Loucy (cell line): ENCODE results near the gene GLYATL2.

Source experiments
- H2AFZ ChIP-seq: fragments of 200-600 bp; sonication (generic); 2 replicates; pipeline ENCODE4 v1.6.0; 2016; ENCODE audit warnings: antibody characterized with exemption, mild to moderate bottlenecking, low read length, moderate library complexity
- H3F3A ChIP-seq: fragments of 200-600 bp; 2 replicates; pipeline ENCODE4 v1.6.0; 2016; ENCODE audit warnings: antibody characterized with exemption, low read depth, mild to moderate bottlenecking
- H3K27me3 ChIP-seq: fragments of 200-600 bp; sonication (generic); 2 replicates; pipeline ENCODE4 v1.6.1; 2014; ENCODE audit warnings: low read length, mild to moderate bottlenecking; ENCODE audit not compliant: insufficient read depth, poor library complexity, severe bottlenecking
- H3K36me3 ChIP-seq: fragments of 200-600 bp; sonication (generic); 2 replicates; pipeline ENCODE4 v1.6.1; 2016; ENCODE audit warnings: low read length; ENCODE audit not compliant: insufficient read depth
- H3K4me1 ChIP-seq: fragments of 200-600 bp; sonication (generic); 2 replicates; pipeline ENCODE4 v1.5.1; 2014; ENCODE audit warnings: low read length, mild to moderate bottlenecking; ENCODE audit not compliant: insufficient read depth, poor library complexity, severe bottlenecking
- H3K4me2 ChIP-seq: fragments of 200-600 bp; sonication (generic); 2 replicates; pipeline ENCODE4 v1.6.0; 2014; ENCODE audit warnings: antibody characterized with exemption, low read length, low read depth, mild to moderate bottlenecking; ENCODE audit not compliant: poor library complexity, severe bottlenecking
- H3K4me3 ChIP-seq: fragments of 200-600 bp; sonication (generic); 2 replicates; pipeline ENCODE4 v1.5.1; 2014; ENCODE audit warnings: low read length, mild to moderate bottlenecking, mixed read lengths; ENCODE audit not compliant: poor library complexity, severe bottlenecking
- H3K79me2 ChIP-seq: fragments of 200-600 bp; sonication (generic); 2 replicates; pipeline ENCODE4 v1.6.1; 2014; ENCODE audit warnings: low read length; ENCODE audit not compliant: insufficient read depth
- H3K9ac ChIP-seq: fragments of 200-600 bp; sonication (generic); 2 replicates; pipeline ENCODE4 v1.6.0; 2014; ENCODE audit warnings: mild to moderate bottlenecking, low read depth, low read length, moderate library complexity; ENCODE audit not compliant: poor library complexity, severe bottlenecking
- H3K9me2 ChIP-seq: fragments of 200-600 bp; sonication (generic); replicated peaks from 2 replicates; pipeline ENCODE4 v1.6.1; 2016; ENCODE audit warnings: low read depth, low read length, mixed read lengths
- H3K9me3 ChIP-seq: fragments of 200-600 bp; sonication (generic); 2 replicates; pipeline ENCODE4 v1.6.1; 2014; ENCODE audit warnings: mild to moderate bottlenecking, antibody characterized with exemption, low read length, low read depth; ENCODE audit not compliant: insufficient read depth
- H4K20me1 ChIP-seq: fragments of 200-600 bp; sonication (generic); 2 replicates; pipeline ENCODE4 v1.6.0; 2014; ENCODE audit warnings: antibody characterized with exemption, low read length, mild to moderate bottlenecking; ENCODE audit not compliant: insufficient read depth, poor library complexity, severe bottlenecking
- EZH2phosphoT487 ChIP-seq: fragments of 200-600 bp; IDR thresholded peaks from 2 replicates; pipeline ENCODE4 v1.6.1; 2018; ENCODE audit warnings: antibody characterized with exemption, mild to moderate bottlenecking, moderate library complexity, borderline replicate concordance
- TF ChIP-seq, protein P1 (sequence below): fragments of 200-600 bp; sonication (generic); conservative IDR thresholded peaks from 2 replicates; pipeline ENCODE4 v1.5.1; 2014; ENCODE audit warnings: mild to moderate bottlenecking, antibody characterized with exemption, low read length

Gene GLYATL2

DNA sequence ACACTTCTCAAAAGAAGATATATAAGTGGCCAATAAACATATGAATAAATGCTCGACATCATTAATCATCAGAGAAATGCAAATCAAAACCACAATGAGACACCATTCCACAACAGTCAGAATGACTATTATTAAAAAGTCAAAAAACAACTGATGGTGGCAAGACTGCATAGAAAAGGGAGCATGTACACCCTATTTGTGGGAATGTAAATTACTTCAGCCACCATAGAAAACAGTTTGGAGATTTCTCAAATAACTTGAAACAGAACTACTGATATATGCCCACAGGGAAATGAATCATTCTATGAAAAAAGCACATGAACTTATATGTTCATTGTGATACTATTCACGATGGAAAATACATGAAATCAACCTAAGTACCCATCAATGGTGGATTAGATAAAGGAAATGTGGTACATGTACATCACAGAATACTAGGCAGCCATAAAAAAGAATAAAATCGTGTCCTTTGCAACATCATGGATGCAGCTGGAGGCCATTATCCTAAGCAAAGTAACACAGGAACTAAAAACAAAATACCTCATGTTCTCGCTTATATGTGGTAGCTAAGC, 42.4 kb downstream of the GLYATL2 start:
- Histone ChIP-seq H3K36me3 (no peaks in the 10 kb centered on the region), H4K20me1 (no peaks in the 10 kb centered on the region), H3K27me3 (no peaks in the 10 kb centered on the region), H3K9me2 (no peaks in the 10 kb centered on the region), H3K9me3 (no peaks in the 10 kb centered on the region), H3K4me2 (no peak overlapping the region), H2AFZ (no peak overlapping the region), H3K4me1 (no peaks in the 10 kb centered on the region), H3F3A (no peaks in the 10 kb centered on the region), H3K4me3 (no peak overlapping the region), H3K9ac (no peak overlapping the region), H3K79me2 (no peaks in the 10 kb centered on the region)
- no peak for TF ChIP-seq EZH2phosphoT487
- TF ChIP-seq, protein P1, sequence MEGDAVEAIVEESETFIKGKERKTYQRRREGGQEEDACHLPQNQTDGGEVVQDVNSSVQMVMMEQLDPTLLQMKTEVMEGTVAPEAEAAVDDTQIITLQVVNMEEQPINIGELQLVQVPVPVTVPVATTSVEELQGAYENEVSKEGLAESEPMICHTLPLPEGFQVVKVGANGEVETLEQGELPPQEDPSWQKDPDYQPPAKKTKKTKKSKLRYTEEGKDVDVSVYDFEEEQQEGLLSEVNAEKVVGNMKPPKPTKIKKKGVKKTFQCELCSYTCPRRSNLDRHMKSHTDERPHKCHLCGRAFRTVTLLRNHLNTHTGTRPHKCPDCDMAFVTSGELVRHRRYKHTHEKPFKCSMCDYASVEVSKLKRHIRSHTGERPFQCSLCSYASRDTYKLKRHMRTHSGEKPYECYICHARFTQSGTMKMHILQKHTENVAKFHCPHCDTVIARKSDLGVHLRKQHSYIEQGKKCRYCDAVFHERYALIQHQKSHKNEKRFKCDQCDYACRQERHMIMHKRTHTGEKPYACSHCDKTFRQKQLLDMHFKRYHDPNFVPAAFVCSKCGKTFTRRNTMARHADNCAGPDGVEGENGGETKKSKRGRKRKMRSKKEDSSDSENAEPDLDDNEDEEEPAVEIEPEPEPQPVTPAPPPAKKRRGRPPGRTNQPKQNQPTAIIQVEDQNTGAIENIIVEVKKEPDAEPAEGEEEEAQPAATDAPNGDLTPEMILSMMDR = no peak

DNA sequence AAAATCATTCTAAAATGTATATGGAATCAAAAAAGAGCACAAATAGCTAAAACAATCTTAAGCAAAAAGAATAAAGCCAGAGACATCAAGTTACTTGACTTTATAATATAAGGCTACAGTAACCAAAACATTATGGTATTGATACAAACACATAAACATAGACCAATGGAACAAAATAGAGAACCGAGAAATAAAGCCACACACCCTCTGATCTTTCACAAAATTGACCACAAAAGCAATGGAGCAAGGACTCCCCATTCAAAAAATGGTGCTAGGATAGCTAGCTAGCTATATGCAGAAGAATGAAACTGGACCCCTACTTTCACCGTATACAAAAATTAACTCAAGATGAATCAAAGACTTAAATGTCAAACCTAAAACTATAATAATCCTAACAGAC, 43.2 kb downstream of the GLYATL2 start:
- TF ChIP-seq, protein P1 = no peak
- TF ChIP-seq EZH2phosphoT487 = no peak
- Histone ChIP-seq H3K27me3 (no peaks in the 10 kb centered on the region), H4K20me1 (no peaks in the 10 kb centered on the region), H3K9me3 (no peaks in the 10 kb centered on the region), H3F3A (no peaks in the 10 kb centered on the region), H3K4me3 (no peak overlapping the region), H3K9me2 (no peaks in the 10 kb centered on the region), H3K4me2 (no peak overlapping the region), H3K36me3 (no peaks in the 10 kb centered on the region), H3K4me1 (no peaks in the 10 kb centered on the region), H3K9ac (no peak overlapping the region), H3K79me2 (no peaks in the 10 kb centered on the region), H2AFZ (no peak overlapping the region)

DNA sequence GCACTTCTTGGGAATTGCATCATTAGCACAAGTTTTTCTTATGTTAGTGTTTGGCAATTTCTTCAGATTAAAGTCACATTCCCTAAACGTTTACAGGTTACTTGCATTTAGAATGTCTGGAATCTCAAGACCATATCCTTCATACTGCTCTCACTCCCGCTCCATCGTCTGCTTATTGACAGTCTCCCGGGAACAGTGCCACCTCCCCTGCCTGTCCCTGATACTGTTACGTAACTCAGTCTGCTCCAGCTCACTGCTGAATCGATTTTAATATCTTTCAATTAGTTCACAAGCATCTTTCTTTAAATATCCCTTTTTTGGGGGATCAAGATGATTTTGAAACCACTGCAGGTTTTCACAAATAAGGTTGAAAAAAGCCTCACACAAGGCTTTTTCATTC, 48.2 kb downstream of the GLYATL2 start:
- H3K9ac ChIP-seq = no peak overlapping the region

More for the DNA sequence above, 48.2 kb downstream of the GLYATL2 start:
- Histone ChIP-seq H3K79me2 (no peaks in the 10 kb centered on the region), H4K20me1 (no peaks in the 10 kb centered on the region), H2AFZ (no peak overlapping the region), H3K27me3 (no peaks in the 10 kb centered on the region), H3F3A (no peaks in the 10 kb centered on the region), H3K9me2 (no peaks in the 10 kb centered on the region), H3K4me3 (no peak overlapping the region), H3K4me1 (no peaks in the 10 kb centered on the region), H3K4me2 (no peak overlapping the region), H3K36me3 (no peaks in the 10 kb centered on the region), H3K9me3 (peaks cover 10% of the 10 kb centered on the region; the same call in 1 of the 2 replicates)
- TF ChIP-seq, protein P1 = no peak
- TF ChIP-seq EZH2phosphoT487 = no peak
